H1 (cell line): Measurements from ENCODE around the gene GPNMB. TPM values are rescaled to one million over a fixed set of nuclear protein-coding genes. Genes with fewer than 3 reads are reported as not detected.

Source experiments
- CTCF ChIA-PET: fragments of 300-600 bp; sonication (Branson Sonifier 250); formaldehyde crosslinking; loops from one replicate; lab custom pipeline; 2021; ENCODE audit not compliant: partially characterized antibody; lab: Charles Lee
- POLR2A ChIA-PET: fragments of 300-600 bp; sonication (Branson Sonifier 250); formaldehyde crosslinking; loops from one replicate; lab custom pipeline; 2021; ENCODE audit warnings: inconsistent platforms; ENCODE audit not compliant: partially characterized antibody; lab: Charles Lee
- DNase-seq, 2 experiments: peaks; one replicate each; pipeline versions ENCODE4 v3.0.0 to v3.0.0-alpha.2; 2010 to 2022; ENCODE audit warnings: low spot score in 2 of 2, low read depth in 1 of 2, mixed read lengths in 1 of 2
- FAIRE-seq: peaks from 2 replicates; lab custom pipeline; 2011; peaks lifted over from hg19 to GRCh38; lab: Jason Lieb, UNC
- H2AFZ ChIP-seq: 2 replicates; pipeline ENCODE4 v1.8.1; 2012; ENCODE audit warnings: low read length, inconsistent platforms
- H2AK5ac ChIP-seq: 2 replicates; pipeline ENCODE4 v1.6.1; 2013; ENCODE audit warnings: low read depth, low read length
- H2BK120ac ChIP-seq: replicated peaks from 2 replicates; pipeline ENCODE3; 2013; ENCODE audit warnings: low read depth, low read length, inconsistent platforms
- H2BK12ac ChIP-seq: 2 replicates; pipeline ENCODE4 v1.6.1; 2013; ENCODE audit warnings: low read depth, low read length
- H2BK15ac ChIP-seq: 2 replicates; pipeline ENCODE4 v1.6.1; 2013; ENCODE audit warnings: low read length
- H2BK20ac ChIP-seq: 2 replicates; pipeline ENCODE4 v1.6.1; 2013; ENCODE audit warnings: low read length
- H2BK5ac ChIP-seq: 2 replicates; pipeline ENCODE4 v1.6.1; 2013; ENCODE audit warnings: low read depth, low read length
- H3K14ac ChIP-seq: 2 replicates; pipeline ENCODE4 v1.6.1; 2013; ENCODE audit warnings: inconsistent platforms; ENCODE audit not compliant: insufficient read length
- H3K18ac ChIP-seq: 2 replicates; pipeline ENCODE4 v1.6.1; 2013; ENCODE audit warnings: low read length; ENCODE audit errors: extremely low read depth
- H3K23ac ChIP-seq: 2 replicates; pipeline ENCODE4 v1.6.1; 2013; ENCODE audit warnings: inconsistent platforms; ENCODE audit not compliant: insufficient read length
- H3K23me2 ChIP-seq: 2 replicates; pipeline ENCODE4 v1.6.1; 2013; ENCODE audit warnings: low read depth, low read length
- H3K27ac ChIP-seq: 2 replicates; pipeline ENCODE4 v1.6.1; 2011; ENCODE audit warnings: low read depth, low read length, inconsistent platforms
- H3K27me3 ChIP-seq, 4 experiments: replicated peaks in 1 of 4; 1 replicate in 1 of 4; 2 replicates in 3 of 4; pipeline versions ENCODE4 v1.6.1 to v1.8.1; 2011 to 2013; ENCODE audit warnings: low read length in 3 of 4, mild to moderate bottlenecking in 3 of 4, inconsistent platforms in 2 of 4, mixed read lengths in 2 of 4, moderate library complexity in 1 of 4; ENCODE audit not compliant: control insufficient read depth in 3 of 4, insufficient read depth in 3 of 4; ENCODE audit errors: extremely low read depth in 1 of 4
- H3K36me3 ChIP-seq, 4 experiments: 2 replicates each; pipeline versions ENCODE4 v1.6.1 to v1.8.1; 2011 to 2013; ENCODE audit warnings: mild to moderate bottlenecking in 4 of 4, low read length in 3 of 4, moderate library complexity in 2 of 4, control low read depth in 1 of 4, inconsistent platforms in 1 of 4; ENCODE audit not compliant: insufficient read depth in 4 of 4, control insufficient read depth in 2 of 4
- H3K4ac ChIP-seq: replicated peaks from 2 replicates; pipeline ENCODE3; 2013; ENCODE audit warnings: low read length, low read depth, mixed read lengths, inconsistent platforms; ENCODE audit not compliant: insufficient read length
- H3K4me1 ChIP-seq, 4 experiments: replicated peaks in 1 of 4; 1 replicate in 1 of 4; 2 replicates in 3 of 4; pipeline versions ENCODE4 v1.6.1 to v1.8.1; 2011 to 2013; ENCODE audit warnings: low read length in 3 of 4, inconsistent platforms in 2 of 4, mixed read lengths in 1 of 4; ENCODE audit not compliant: insufficient read depth in 4 of 4, control insufficient read depth in 3 of 4
- H3K4me2 ChIP-seq, 2 experiments: 2 replicates each; pipeline versions ENCODE4 v1.6.1 to v1.8.1; 2011 to 2013; ENCODE audit warnings: low read depth in 2 of 2, low read length in 2 of 2, control low read depth in 1 of 2, inconsistent platforms in 1 of 2, mild to moderate bottlenecking in 1 of 2; ENCODE audit not compliant: insufficient read depth in 1 of 2
- H3K4me3 ChIP-seq, 4 experiments: fragments of 200-600, 300-600 bp in 1 of 4; sonication (generic), shearing (Covaris generic), sonication (Bioruptor Twin) in 1 of 4; 2 replicates each; pipeline versions ENCODE4 v1.5.1 to v1.8.1; 2011 to 2016; ENCODE audit warnings: low read length in 4 of 4, low read depth in 3 of 4, control low read depth in 2 of 4, inconsistent platforms in 2 of 4, mild to moderate bottlenecking in 2 of 4, mixed read lengths in 1 of 4, moderate library complexity in 1 of 4; ENCODE audit not compliant: insufficient read depth in 2 of 4; ENCODE audit errors: extremely low read depth in 1 of 4
- H3K56ac ChIP-seq: replicated peaks from 2 replicates; pipeline ENCODE3; 2013; ENCODE audit warnings: low read depth, mild to moderate bottlenecking, mixed read lengths, low read length, inconsistent platforms; ENCODE audit not compliant: insufficient read length
- H3K79me1 ChIP-seq: 2 replicates; pipeline ENCODE4 v1.6.1; 2013; ENCODE audit warnings: low read depth, low read length, control low read depth
- H3K79me2 ChIP-seq, 2 experiments: 2 replicates each; pipeline versions ENCODE4 v1.6.1 to v1.8.1; 2012 to 2013; ENCODE audit warnings: low read length in 2 of 2, mild to moderate bottlenecking in 2 of 2, inconsistent platforms in 1 of 2; ENCODE audit not compliant: insufficient read depth in 2 of 2, control insufficient read depth in 1 of 2
- H3K9ac ChIP-seq, 4 experiments: replicated peaks in 1 of 4; 1 replicate in 1 of 4; 2 replicates in 3 of 4; pipeline versions ENCODE4 v1.6.1 to v1.8.1; 2011 to 2013; ENCODE audit warnings: low read depth in 3 of 4, low read length in 3 of 4, control low read depth in 2 of 4, mild to moderate bottlenecking in 2 of 4, moderate library complexity in 2 of 4, inconsistent platforms in 1 of 4; ENCODE audit errors: extremely low read depth in 1 of 4
- H3K9me3 ChIP-seq, 2 experiments: 2 replicates each; pipeline versions ENCODE4 v1.6.1 to v1.8.1; 2012 to 2013; ENCODE audit warnings: mild to moderate bottlenecking in 2 of 2, moderate library complexity in 2 of 2, control low read depth in 1 of 2, inconsistent platforms in 1 of 2, low read depth in 1 of 2, low read length in 1 of 2, mixed read lengths in 1 of 2; ENCODE audit not compliant: insufficient read depth in 2 of 2
- H4K20me1 ChIP-seq, 2 experiments: replicated peaks in 1 of 2; 2 replicates each; pipeline versions ENCODE3 to v1.8.1; 2011 to 2013; ENCODE audit warnings: inconsistent platforms in 2 of 2, low read length in 2 of 2, mild to moderate bottlenecking in 1 of 2; ENCODE audit not compliant: insufficient read depth in 2 of 2, control insufficient read depth in 1 of 2
- H4K5ac ChIP-seq: 2 replicates; pipeline ENCODE4 v1.6.1; 2013; ENCODE audit warnings: low read length, low read depth, mixed read lengths, inconsistent platforms; ENCODE audit not compliant: insufficient read length
- H4K8ac ChIP-seq: 2 replicates; pipeline ENCODE4 v1.8.0; 2013; ENCODE audit warnings: mild to moderate bottlenecking, moderate library complexity, low read length, inconsistent platforms; ENCODE audit not compliant: insufficient read depth; ENCODE audit errors: extremely low read depth
- H4K91ac ChIP-seq: replicated peaks from 2 replicates; pipeline ENCODE3; 2013; ENCODE audit warnings: low read length, mixed read lengths, inconsistent platforms; ENCODE audit not compliant: insufficient read length
- EGR1 ChIP-seq: IDR thresholded peaks from 2 replicates; pipeline ENCODE4 v1.6.1; 2011; ENCODE audit warnings: low read depth, low read length, borderline replicate concordance
- GABPA ChIP-seq: IDR thresholded peaks from 2 replicates; pipeline ENCODE4 v1.6.1; 2011; ENCODE audit warnings: mild to moderate bottlenecking, low read length, moderate library complexity, borderline replicate concordance; ENCODE audit not compliant: insufficient read depth
- KDM4A ChIP-seq: IDR thresholded peaks from one replicate; pipeline ENCODE4 v1.7.1; 2012; ENCODE audit warnings: low read depth, mild to moderate bottlenecking, moderate library complexity, low read length, inconsistent platforms; ENCODE audit not compliant: severe bottlenecking
- KDM5A ChIP-seq: fragments of 200-600 bp; IDR thresholded peaks from 2 replicates; pipeline ENCODE4 v1.7.1; 2012; ENCODE audit warnings: mild to moderate bottlenecking, low read length, inconsistent platforms, mixed read lengths
- MAX ChIP-seq: IDR thresholded peaks from 2 replicates; pipeline ENCODE4 v1.6.1; 2012; ENCODE audit warnings: inconsistent platforms
- PHF8 ChIP-seq: fragments of 200-600 bp; sonication (generic); conservative IDR thresholded peaks from 2 replicates; pipeline ENCODE4 v1.7.1; 2012; ENCODE audit warnings: low read depth, mild to moderate bottlenecking, inconsistent platforms, low read length, moderate library complexity
- POLR2AphosphoS5 ChIP-seq: IDR thresholded peaks from 2 replicates; pipeline ENCODE4 v1.6.1; 2011; ENCODE audit warnings: low read depth, low read length
- SIN3A ChIP-seq, 2 experiments: IDR thresholded peaks in 1 of 2; conservative IDR thresholded peaks in 1 of 2; 2 replicates each; pipeline ENCODE4 v1.6.1; 2011 to 2012; ENCODE audit warnings: low read length in 2 of 2, improper control_type of control experiment in 1 of 2, low read depth in 1 of 2, mild to moderate bottlenecking in 1 of 2
- SP1 ChIP-seq: IDR thresholded peaks from 2 replicates; pipeline ENCODE4 v1.6.1; 2011; ENCODE audit warnings: low read depth, low read length
- WGBS, 2 experiments: shearing (Covaris generic) in 1 of 2; methylation state at CpG; one replicate each; pipeline versions ENCODE4 v1.1.6 to v1.1.7; 2013 to 2015; ENCODE audit warnings: low lambda C conversion rate in 2 of 2, mixed read lengths in 2 of 2, inconsistent platforms in 1 of 2, low coverage in 1 of 2, missing lambda C conversion rate in 1 of 2; ENCODE audit not compliant: insufficient replicate concordance in 2 of 2, insufficient coverage in 1 of 2, insufficient read length in 1 of 2; ENCODE audit errors: extremely low coverage in 1 of 2, missing lambda C conversion rate in 1 of 2; 5-methylcytosine and 5-hydroxymethylcytosine counted together
- polyA plus RNA-seq, 7 experiments: library from polyadenylated mRNA; depleted of rRNA in 3 of 7; stranded (reverse) in 5 of 7; unstranded in 2 of 7; fragments of >200 nt in 5 of 7; fragments of 200-250 nt in 2 of 7; gene quantifications; 1 replicate in 5 of 7; 2 replicates in 1 of 7; 4 replicates in 1 of 7; pipeline versions ENCODE4 v1.2.1 to v1.2.3, GENCODE V29; 2011 to 2013; ENCODE audit warnings: missing spikeins in 2 of 7, mixed read lengths in 2 of 7
- total RNA-seq: library from RNA; stranded (reverse); fragmentation: NEBNext Ultra II Directional; extraction: Animal tissue kit (Norgen Biotek cat#: 25700); gene quantifications from 2 replicates; pipeline ENCODE4 v1.2.1, GENCODE V29; 2021

GPNMB gene
- total and polyA plus RNA-seq, 2 of the 8 experiments (the other 6 are each of a cell fraction or from before 2014, with no cell fraction given) = 1.1 to 1.4 TPM

- H3K79me2 ChIP-seq = no peaks in the 10 kb centered on the region
- no peak overlapping the region for H2AFZ ChIP-seq
- TF ChIP-seq EGR1 (no peak), KDM5A (no peak), GABPA (no peak), KDM4A (no peak), MAX (no peak), POLR2AphosphoS5 (no peak), PHF8 (no peak), SIN3A (conservative IDR thresholded peaks at IDR 0.05 in 1 of 2, IDR thresholded peaks at IDR 0.05 in 1 of 2; ENCODE audit: low read depth in 1 of 2, low read length in 2 of 2) (no peak), SP1 (no peak)
- no peak overlapping the region for H3K56ac ChIP-seq
- H3K36me3 ChIP-seq = no peaks in the 10 kb centered on the region
- H3K18ac ChIP-seq = no peak overlapping the region
- ChIA-PET CTCF (interaction anchor here (0.9 to 1.2 kb wide), 3 partner anchors 9 to 480 kb away, joined by 3 to 4 read pairs (median 3); no protein-coding TSS in a partner anchor), POLR2A (no interaction called here)
- no peak overlapping the region for H4K5ac ChIP-seq
- H3K4me3 ChIP-seq = no peak overlapping the region
- no peak overlapping the region for H3K23ac ChIP-seq
- H3K4me2 ChIP-seq = no peak overlapping the region
- H3K9ac ChIP-seq = no peak overlapping the region
- H3K14ac ChIP-seq = no peak overlapping the region
- no peaks in the 10 kb centered on the region for H3K27me3 ChIP-seq
- H4K8ac ChIP-seq = no peak overlapping the region
- H4K20me1 ChIP-seq = no peaks in the 10 kb centered on the region
- no peak overlapping the region for H3K27ac ChIP-seq
- no peaks in the 10 kb centered on the region for H3K79me1 ChIP-seq
- 81% methylated on average over 3 of the region's 3 CpGs; no CpG with 5 or more reads in 1 of the 2 experiments for WGBS, 2 experiments
- no peak overlapping the region for H2BK20ac ChIP-seq
- FAIRE-seq (no peak), DNase-seq (no peak)
- H2BK120ac ChIP-seq = no peak overlapping the region
- no peak overlapping the region for H3K4ac ChIP-seq
- no peak overlapping the region for H2BK12ac ChIP-seq
- no peak overlapping the region for H2BK15ac ChIP-seq
- no peaks in the 10 kb centered on the region for H3K23me2 ChIP-seq
- H2BK5ac ChIP-seq = no peak overlapping the region
- no peaks in the 10 kb centered on the region for H3K9me3 ChIP-seq
- H3K4me1 ChIP-seq = peaks cover 0 to 3% (median 0%) of the 10 kb centered on the region in 4 experiments; a peak in 2 of 7 replicates
- H2AK5ac ChIP-seq = no peak overlapping the region
- no peak overlapping the region for H4K91ac ChIP-seq
These were observed 28.4 kb upstream of the GPNMB start for GRCh38 chr7:23218196-23218595.
